Brain pericyte (primary cell): ENCODE results near the gene AKR1B15.
"Not testable (repeated sequence)": the region's sequence is repeated elsewhere in the genome, so short reads cannot be mapped to it uniquely, and the experiment has no call there.

ENCODE experiments used
- DNase-seq: peaks from one replicate; pipeline ENCODE4 v3.0.0-alpha.2; 2012; ENCODE audit warnings: low read depth, low spot score

Gene AKR1B15

DNA sequence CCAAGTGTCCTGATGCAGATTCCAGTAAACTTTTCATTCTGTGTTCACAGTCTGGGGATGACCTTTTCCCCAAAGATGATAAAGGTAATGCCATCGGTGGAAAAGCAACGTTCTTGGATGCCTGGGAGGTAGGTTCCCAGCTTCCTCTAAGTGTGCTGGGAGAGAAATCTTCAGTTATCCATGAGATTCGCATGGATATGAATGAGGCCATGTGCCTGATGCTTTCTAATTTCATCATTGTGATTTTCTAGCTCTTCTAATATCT, 16.0 kb upstream of the AKR1B15 start:
- DNase-seq: no peak

DNA sequence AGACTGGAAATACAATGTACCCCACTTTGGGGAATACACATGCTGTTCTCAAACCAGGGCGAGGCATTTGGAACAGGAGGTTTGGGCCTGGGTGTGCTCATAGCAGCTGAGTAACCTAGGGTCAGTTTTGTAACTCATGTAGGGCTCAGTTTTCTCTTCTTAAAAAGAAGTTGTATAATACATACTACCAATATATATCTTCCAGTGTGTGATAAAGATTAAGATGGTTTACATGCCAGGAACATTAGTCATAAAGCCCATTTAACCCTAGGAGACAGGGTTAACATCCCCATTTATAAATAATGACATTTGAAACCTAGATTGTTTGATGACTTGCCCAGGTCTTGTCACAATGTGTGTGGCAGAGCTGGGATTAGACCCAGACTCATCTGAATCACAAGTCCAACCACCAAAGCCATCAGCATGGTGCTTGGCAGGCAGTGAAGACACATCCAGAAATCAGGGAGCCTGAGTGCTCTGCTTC, 15.6 kb upstream of the AKR1B15 start:
- DNase-seq: no peak

DNA sequence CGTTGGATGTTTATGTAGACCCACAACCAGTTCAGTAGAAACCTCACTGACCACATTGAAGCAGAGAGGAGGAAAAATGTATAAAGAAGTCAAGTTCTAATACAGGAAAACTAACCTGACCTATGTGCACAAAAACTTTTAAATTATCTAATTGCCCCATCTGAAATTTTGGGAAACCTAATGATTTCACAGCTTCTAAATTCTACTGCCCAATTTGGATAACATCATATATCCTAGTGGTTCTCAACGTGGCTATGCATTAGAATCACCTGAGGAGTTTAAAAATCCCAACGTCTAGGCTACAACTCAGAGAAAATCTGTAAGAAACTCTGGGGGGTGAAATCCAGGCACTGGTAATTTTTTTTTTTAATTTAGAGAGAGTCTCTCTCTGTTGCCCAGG, 14.3 kb upstream of the AKR1B15 start:
- no peak for DNase-seq

DNA sequence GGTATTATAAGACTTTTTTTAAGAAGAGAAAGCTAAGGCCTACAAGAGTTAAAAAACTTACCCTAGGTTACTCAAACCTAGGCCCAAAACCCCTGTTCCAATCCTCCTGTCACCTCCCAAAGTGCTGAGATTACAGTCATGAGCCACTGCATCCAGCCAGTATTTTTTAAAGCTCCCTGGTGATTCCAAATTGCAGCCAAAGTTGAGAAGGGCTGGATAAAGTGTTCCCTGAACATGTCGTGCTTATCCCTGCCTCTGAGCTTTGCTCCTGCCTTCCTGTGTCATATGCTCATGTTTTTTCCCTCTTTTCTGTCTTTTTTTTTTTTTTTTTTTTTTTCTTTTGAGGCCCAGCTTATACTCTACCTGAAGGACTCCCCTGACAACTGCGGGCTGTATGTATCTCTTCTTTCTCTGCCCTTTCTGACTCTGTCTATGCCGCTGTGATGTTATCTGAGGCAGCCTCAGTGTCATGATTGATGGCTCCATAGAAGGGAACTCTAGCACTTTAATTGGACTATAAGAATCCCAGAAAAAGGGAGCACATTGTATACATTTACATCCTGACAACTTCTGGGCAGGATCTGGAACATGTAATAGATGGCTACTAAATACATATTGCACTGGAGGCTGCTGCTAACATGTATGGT, 13.5 kb upstream of the AKR1B15 start:
- no peak for DNase-seq

DNA sequence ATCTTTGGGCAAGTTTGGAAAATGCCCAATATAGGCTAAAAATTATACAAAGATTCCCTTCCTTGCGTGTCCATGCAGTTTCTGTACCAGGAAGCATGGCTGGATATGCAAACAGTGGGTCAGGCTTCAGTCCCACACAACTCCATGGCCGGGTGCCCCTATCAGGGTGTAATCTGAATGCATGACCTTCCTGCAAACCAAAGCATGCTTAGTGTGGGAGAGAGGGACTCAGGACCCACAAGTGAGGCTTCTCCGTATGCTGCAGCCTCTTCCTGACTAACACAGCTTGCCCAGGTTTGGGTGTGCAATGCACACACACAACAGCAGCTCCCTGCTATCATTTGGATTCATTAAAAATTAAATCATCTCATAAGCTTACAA, 13.0 kb upstream of the AKR1B15 start:
- no peak for DNase-seq

DNA sequence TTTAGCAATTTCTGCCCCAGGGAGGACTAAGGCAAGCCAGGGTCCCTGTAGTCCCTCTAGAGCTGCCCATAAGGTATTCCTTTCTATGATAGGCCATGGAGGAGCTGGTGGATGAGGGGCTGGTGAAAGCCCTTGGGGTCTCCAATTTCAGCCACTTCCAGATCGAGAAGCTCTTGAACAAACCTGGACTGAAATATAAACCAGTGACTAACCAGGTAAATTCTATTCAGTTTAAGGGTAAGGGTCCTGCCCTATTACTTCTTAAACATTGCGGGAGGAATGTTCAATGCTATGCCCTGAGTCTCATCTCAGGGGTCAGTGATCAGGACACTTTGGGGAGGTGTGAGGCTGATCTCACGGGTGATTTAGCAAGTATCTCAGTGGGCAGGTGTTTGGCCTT, 12.4 kb upstream of the AKR1B15 start:
- DNase-seq: not testable (repeated sequence)

DNA sequence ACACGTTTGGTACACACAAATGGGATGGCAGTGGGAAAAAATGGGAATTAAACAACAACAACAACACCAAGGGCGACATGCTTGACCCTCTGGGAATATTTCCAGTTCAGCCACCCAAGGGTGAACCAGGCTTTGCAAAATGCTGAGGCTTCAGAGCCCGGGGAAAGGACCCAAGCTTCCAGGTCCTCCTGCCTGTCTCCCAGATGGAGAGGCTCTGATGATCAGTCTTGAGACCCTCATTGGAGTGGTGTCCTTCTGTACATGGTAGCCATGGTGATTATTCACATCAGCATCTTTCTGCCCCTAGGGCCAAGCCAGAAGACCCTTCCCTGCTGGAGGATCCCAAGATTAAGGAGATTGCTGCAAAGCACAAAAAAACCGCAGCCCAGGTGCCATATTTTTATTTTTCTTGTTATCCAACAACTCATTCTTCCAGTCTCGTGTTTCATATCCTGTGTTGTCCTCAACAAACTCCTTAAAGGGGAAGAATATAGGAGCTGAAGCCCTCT, 11.6 kb upstream of the AKR1B15 start:
- DNase-seq: not testable (repeated sequence)

DNA sequence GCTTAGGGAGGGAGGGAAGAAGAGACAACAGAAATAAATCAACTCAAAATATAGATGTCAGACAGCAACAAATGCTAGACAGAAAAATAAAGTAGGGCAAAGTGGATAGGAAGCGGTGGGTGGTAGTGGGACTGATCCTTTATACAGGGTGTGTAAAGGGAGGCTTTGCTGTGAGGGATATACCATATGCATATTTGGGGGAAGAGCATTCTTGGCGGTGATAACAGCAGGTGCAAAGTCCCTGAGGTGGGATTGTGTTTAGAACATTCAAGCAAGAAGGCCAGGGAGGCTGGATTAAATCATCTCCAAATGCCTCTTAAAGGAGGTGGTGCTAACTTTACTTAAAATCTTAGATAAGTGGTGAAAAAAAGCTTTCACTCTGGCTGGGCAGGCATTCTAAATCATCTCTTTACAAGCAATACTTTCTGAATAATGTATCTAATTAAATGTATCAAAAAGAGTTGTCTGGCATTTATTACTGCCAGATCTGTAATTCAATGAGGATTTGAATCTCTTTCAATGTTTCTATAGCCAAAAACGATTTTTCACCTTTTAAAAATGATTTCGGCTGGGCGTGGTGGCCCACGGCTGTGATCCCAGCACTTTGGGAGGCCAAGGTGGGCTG, 9.4 kb upstream of the AKR1B15 start:
- DNase-seq: no peak

DNA sequence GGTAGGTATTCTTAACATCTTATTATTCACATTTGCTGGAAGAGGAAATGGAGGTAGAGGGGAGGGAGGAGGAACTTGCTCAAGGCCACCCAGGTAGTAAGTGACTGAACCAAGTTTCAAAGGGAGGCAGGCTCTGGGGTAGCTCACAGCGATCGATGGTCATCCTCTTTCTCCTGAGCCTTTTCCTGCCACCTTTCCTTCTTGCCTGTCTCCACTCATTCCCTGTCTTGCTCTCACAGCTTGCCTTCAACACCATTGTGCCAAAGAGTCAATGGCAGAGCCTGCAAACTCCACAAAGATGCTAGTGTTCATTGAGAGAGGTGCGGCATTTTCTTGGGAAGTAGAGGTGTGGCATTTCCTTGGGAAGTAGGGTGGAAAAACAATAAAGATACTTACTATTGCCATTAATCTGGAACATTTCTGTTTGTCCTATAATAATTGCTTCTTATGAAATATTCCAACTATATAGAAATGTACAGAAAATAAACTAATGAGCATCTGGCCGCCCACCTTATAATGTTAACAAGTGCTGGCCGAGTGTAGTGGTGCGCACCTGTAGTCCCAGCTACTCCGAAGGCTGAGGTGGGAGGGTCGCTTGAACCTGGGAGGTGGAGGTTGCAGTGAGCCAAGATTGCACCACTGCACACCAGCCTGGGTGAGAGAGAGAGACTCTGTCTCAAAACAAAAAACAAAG, 7.3 kb upstream of the AKR1B15 start:
- not testable (repeated sequence) for DNase-seq

DNA sequence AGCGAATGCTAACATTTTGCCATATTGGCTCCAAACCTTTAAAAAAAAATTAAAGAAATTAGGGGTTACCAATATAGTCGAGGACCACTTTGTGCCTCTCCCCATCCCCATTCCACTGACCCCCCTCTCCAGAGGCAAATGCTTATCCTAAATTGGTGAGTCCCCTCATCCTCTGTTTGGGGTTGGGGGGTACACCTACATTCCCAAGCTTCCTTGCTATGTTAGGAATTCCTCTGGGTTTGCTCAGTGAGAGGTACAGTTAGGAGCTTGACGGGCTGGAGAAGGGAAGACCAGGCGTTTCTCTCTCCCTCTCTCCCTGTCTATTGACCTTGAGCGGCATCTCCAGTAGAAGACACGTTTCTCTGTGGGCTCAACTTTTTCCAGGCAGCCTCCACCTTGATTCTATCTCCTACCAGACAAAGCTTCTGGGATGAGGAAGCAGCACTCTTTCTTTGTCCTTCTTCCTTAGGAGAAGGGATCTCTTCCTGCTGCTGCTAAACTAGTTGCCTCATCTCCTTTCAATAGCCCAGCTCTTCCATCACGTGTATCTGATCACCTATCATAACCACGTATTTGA, 6.6 kb upstream of the AKR1B15 start:
- DNase-seq: no peak

DNA sequence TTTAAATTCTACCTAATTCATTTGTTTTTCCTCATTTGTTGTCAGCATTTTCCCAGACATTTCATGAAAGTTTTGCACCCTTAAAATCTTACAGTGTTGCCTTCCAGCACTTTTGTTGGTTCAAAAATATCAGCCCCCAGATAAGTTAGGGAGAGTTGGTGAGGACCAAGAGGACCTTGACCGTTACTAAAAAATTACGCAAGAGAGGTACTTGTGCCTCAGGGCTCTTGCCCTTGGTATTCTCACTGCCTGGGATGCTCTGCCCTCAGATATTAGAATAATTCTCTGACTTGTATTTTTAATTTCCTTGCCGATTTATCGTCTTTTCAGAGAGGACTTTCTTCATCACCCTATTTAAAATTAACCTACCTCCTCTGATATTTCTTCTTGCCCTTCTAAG, 3.5 kb upstream of the AKR1B15 start:
- no peak for DNase-seq

DNA sequence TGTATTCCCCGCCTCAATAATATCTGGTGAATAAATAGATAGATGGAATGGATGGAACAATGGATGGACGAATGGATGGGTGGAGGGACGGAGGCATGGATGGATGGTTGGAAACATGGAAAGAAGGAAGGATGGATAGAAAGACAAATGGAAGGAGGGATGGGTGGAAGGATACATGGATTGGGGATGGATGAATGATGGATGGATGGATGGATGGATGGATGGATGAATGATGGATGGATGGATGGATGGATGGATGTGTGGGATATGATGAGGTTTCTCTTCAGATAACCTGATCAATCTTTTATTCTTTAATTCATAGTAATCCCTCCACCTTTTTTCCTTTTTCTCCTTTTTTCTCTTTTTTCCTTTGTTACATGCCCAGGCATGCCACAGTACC, 3.0 kb upstream of the AKR1B15 start:
- no peak for DNase-seq

DNA sequence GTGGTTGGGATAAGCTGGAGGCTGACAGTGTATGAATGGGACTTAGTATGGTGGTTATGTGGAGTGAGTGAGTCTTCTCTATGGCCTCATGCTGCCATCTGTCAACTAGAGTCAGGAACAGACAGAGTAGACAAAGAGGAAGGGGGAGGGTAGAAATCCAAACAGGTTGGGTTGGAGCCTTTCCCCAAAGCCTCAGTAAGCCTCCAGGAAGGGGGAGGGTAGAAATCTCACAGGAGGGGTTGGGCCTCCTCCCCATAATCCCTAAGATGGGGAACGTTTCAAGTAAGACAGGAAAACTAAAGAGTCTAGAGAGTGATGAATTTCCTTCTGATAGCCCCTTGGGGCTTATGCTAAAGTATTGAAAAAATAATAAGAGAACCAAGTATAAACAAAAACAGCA, 2.0 kb upstream of the AKR1B15 start:
- no peak for DNase-seq

DNA sequence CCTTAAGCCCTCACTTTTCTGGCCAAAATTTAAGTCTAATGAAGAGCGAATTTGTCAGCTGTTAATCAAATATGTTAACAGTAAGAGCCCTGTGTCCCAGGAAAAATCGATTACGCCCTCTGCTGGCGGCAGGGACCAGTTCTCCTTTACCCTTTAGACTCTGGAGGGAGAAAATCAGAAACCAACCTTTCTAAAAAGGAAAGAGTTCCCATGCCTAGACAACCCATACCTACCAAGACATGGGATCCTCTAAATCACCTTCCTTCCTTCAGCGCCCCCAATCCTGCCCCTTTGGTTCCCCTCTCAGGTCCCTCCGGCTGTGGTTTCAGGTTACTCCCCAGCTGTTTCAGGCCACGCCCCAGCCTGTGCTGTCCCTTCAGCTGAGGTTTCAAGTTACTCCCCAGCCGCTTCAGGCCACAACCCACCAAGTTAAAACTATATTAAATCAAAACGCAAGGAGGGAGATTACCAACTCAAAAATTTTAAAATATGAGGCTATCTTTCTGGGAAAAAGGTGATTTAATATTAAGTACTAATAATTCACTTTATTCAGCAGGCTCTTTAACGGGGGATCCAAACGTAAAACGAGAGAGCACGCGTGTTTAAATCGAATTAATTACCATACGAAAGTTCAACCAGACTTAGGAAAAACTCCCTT, 1.4 kb upstream of the AKR1B15 start:
- DNase-seq: peak; percentile 41

DNA sequence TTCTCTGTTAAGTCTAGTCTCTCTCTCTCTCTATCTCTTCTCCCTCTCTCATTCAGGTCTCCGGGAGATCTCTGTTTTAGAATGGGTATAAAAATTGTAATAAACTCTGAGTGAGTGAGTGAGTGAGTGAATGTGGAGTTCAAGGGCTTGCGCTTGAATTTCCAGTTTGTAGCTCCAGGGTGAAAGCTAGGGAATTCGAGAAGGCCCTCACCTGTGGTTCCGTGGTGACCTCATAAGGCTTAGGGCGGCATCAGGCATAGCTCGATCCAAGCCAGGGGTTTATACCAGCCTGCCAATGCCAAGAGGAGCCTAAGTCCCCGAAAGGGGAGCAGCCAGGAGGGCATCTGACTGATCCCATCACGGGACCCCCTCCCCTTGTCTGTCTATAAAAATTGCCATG, 456 bp downstream of the AKR1B15 start:
- no peak for DNase-seq

DNA sequence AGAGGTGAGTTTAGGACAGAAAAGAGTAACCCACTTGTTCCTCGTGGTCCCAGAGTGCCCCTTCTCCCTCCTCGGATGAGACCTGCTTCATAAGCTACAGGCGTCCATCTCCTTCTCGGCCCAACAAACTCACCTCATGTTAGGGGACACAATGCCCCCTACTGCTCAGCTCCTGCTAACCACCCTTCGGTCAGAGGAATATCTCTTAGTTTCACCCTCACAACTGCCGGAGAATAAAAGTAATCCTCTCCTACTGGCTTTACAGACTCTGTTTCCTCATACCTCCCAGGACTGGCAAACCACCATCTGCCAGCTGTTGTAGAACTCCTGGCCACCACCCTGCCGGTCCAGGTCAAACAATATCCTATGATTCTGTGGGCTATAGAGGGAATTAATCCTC, 3.2 kb downstream of the AKR1B15 start:
- no peak for DNase-seq

DNA sequence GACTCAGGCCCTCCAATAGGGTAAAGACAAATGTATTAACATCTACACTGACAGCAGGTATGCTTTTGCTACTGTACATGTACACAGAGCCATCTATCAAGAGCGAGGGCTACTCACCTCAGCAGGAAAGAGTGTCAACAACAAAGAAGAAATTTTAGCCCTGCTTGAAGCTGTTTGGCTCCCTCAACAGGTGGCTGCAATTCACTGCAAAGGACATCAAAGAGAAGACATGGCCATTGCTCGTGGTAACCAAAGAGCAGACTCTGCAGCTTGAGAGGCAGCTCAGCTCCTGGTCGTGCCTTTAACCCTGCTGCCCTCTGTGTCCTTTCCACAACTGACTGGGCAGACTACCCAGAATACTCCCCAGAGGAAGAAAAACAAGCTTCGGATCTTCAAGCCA, 5.1 kb downstream of the AKR1B15 start:
- DNase-seq: no peak

DNA sequence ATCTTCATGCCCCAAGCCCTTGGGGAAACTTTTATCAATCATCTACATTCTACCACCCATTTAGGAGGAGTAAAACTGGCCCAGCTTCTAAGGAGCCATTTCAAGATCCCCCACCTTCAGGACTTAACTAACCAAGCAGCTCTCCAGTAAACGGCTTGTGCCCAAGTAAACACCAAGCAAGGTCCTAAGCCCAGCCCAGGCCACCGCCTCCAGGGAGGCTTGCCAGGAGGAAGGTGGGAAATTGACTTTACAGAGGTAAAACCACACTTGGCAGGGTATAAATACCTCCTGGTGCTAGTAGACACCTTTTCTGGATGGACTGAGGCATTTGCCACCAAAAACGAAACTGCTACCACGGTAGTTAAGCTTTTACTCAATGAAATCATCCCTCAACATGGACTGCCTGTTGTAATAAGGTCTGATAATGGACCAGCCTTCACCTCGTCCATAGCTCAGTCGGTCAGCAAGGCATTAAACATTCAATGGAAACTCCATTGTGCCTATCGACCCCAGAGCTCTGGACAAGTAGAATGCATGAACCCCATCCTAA, 5.6 kb downstream of the AKR1B15 start:
- DNase-seq: no peak

DNA sequence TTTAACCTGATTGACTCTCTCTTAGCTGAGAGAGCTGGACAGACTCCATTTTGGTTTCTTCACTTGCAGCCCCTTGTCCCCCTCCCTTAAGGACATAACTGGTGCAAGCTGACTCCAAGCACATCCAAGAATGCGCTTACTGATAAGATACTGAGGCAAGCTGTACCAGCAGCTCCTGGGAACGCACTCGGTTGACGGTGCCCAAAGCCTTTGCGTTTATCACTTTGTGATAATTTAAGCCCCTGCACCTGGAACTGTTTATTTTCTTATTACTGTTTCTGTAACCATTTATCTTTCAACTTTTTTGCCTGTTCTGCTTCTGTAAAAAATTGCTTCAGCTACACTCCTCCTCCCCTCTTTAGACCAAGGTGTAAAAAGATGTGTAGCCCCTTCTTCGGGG, 8.5 kb downstream of the AKR1B15 start:
- DNase-seq: no peak

DNA sequence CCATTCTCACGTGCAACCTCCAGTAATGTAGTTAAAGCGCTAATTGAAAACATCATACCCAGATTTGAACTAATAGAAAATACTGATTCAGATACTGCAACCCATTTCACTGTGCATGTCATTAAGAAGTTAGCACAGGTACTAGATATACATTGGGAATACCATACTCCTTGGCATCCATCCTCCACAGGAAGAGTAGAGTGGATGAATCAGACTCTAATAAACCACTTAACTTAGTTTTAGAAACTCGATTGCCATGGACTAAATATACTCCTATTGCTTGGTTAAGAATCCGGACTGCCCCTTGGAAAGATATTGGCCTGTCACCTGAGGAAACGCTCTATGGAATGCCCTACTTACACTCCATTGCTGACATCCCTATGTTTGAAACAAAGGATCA, 9.5 kb downstream of the AKR1B15 start:
- DNase-seq: no peak

DNA sequence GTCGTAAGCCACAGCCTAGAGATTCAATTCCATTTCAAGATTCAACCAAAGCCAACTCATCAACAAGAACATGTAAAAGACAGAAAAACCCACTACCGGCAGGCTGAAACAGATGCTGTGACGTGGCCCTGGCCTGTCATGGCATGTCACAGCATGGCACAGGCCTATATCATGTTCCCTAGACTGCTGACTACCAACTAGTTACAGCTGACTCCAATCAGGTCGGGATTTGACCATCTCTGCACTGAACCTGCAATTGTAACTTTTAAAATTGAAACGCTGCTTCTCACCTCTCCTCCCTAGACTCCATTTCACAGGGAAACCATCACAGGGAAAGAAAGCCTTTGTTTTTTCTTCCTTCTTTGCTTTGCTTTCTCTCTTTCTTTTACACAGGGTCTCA, 12.7 kb downstream of the AKR1B15 start:
- DNase-seq: not testable (repeated sequence)

DNA sequence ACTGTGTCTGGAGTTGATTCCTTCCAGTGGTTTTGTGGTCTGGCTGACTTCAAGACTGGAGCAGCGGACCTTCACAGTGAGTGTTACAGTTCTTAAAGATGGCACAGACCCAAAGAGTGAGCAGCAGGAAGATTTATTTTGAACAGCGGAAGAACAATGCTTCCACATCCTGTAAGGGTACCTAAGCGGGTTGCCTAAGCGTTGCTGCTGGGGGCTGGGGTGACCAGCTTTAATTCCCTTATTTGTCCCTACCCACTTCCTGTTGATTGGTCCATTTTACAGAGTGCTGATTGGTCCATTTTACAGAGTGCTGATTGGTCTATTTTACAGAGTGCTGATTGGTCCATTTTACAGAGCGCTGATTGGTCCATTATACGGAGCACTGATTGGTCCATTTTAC, 13.2 kb downstream of the AKR1B15 start:
- no peak for DNase-seq
